HepG2 (cell line): ENCODE data around the gene TCF23. TPM values are rescaled to one million over a fixed set of nuclear protein-coding genes. Genes with fewer than 3 reads are reported as not detected.

Experiments used
- DMAP1 ChIP-seq: IDR thresholded peaks from 2 replicates; pipeline ENCODE4 v1.6.1; 2016
- FOSL2 ChIP-seq: sonication (generic); formaldehyde crosslinking; IDR thresholded peaks from 2 replicates; pipeline ENCODE4 v1.4.0; 2020; ENCODE audit warnings: missing genetic modification reagents
- IKZF1 ChIP-seq: fragments of 450-650 bp; IDR thresholded peaks from 2 replicates; pipeline ENCODE4 v1.7.1; 2016
- MIER2 ChIP-seq: IDR thresholded peaks from 2 replicates; pipeline ENCODE4 v1.6.1; 2016; ENCODE audit warnings: missing biosample characterization, missing genetic modification reagents
- NCOA5 ChIP-seq: sonication (generic); formaldehyde crosslinking; IDR thresholded peaks from 2 replicates; pipeline ENCODE4 v1.4.0; 2020; ENCODE audit warnings: missing genetic modification reagents
- ONECUT2 ChIP-seq: sonication (generic); formaldehyde crosslinking; IDR thresholded peaks from 2 replicates; pipeline ENCODE4 v1.4.0; 2020; ENCODE audit warnings: missing genetic modification reagents
- PHF5A ChIP-seq: IDR thresholded peaks from one replicate; pipeline ENCODE4 v1.6.1; 2018; ENCODE audit warnings: low read depth, missing genetic modification reagents; ENCODE audit not compliant: unreplicated experiment
- RAD21 ChIP-seq: fragments of 450-650 bp; formaldehyde crosslinking; IDR thresholded peaks from 2 replicates; pipeline ENCODE4 v1.5.0; 2020; ENCODE audit warnings: mild to moderate bottlenecking
- RXRA ChIP-seq: sonication (generic); formaldehyde crosslinking; IDR thresholded peaks from 2 replicates; pipeline ENCODE4 v1.5.1; 2020; ENCODE audit warnings: missing genetic modification reagents
- TBX3 ChIP-seq: fragments of 450-650 bp; IDR thresholded peaks from 2 replicates; pipeline ENCODE4 v1.6.1; 2017; ENCODE audit warnings: antibody characterized with exemption, mild to moderate bottlenecking, inconsistent platforms, borderline replicate concordance
- ZNF160 ChIP-seq: sonication (generic); formaldehyde crosslinking; IDR thresholded peaks from 2 replicates; pipeline ENCODE4 v1.8.0; 2022; ENCODE audit warnings: mild to moderate bottlenecking, inconsistent platforms, missing genetic modification reagents
- ZNF331 ChIP-seq: sonication (generic); formaldehyde crosslinking; IDR thresholded peaks from 2 replicates; pipeline ENCODE4 v1.4.0; 2020; ENCODE audit warnings: missing genetic modification reagents
- ZNF790 ChIP-seq: sonication (generic); formaldehyde crosslinking; IDR thresholded peaks from 2 replicates; pipeline ENCODE4 v1.8.0; 2022; ENCODE audit warnings: missing genetic modification reagents, mild to moderate bottlenecking, borderline replicate concordance
- polyA plus RNA-seq, 8 experiments: library from polyadenylated mRNA; depleted of rRNA in 3 of 8; stranded (reverse) in 7 of 8; unstranded in 1 of 8; fragments of >200 nt; fragmentation: Illumina TruSeq in 4 of 8; extraction: Trizol in 4 of 8; gene quantifications; 2 replicates each; pipeline versions ENCODE4 v1.2.1 to v1.2.3, GENCODE V29; 2011 to 2016; ENCODE audit warnings: low read depth in 4 of 8, missing spikeins in 1 of 8, mixed read lengths in 1 of 8; ENCODE audit not compliant: insufficient read depth in 1 of 8
- total RNA-seq, 5 experiments: library from RNA; depleted of rRNA; stranded (reverse); fragments of >200 nt; fragmentation: Illumina TruSeq; extraction: Trizol; gene quantifications; 2 replicates each; pipeline ENCODE4 v1.2.3, GENCODE V29; 2016; ENCODE audit warnings: low read depth in 1 of 5
- TF ChIP-seq, protein P1 (sequence below): sonication (generic); formaldehyde crosslinking; conservative IDR thresholded peaks from 2 replicates; pipeline ENCODE4 v1.4.0; 2020; ENCODE audit warnings: mild to moderate bottlenecking, missing genetic modification reagents, moderate library complexity
- TF ChIP-seq, protein P2 (sequence below): sonication (generic); formaldehyde crosslinking; IDR thresholded peaks from 2 replicates; pipeline ENCODE4 v1.8.0; 2022; ENCODE audit warnings: low read depth, missing genetic modification reagents
- TF ChIP-seq, protein P3 (sequence below): sonication (generic); formaldehyde crosslinking; IDR thresholded peaks from 2 replicates; pipeline ENCODE4; 2020; ENCODE audit warnings: missing genetic modification reagents, mild to moderate bottlenecking, borderline replicate concordance
- TF ChIP-seq, protein P4 (sequence below): IDR thresholded peaks from 2 replicates; pipeline ENCODE4 v1.6.1; 2016; ENCODE audit warnings: mild to moderate bottlenecking
- TF ChIP-seq, protein P5 (sequence below): sonication (generic); formaldehyde crosslinking; IDR thresholded peaks from 2 replicates; pipeline ENCODE4 v1.8.1; 2023; ENCODE audit warnings: mild to moderate bottlenecking, missing genetic modification reagents

Gene TCF23
- total and polyA plus RNA-seq, 2 of the 13 experiments (the other 11 are each of a cell fraction or from before 2014, with no cell fraction given) = 0.02 to 1.4 TPM

DNA sequence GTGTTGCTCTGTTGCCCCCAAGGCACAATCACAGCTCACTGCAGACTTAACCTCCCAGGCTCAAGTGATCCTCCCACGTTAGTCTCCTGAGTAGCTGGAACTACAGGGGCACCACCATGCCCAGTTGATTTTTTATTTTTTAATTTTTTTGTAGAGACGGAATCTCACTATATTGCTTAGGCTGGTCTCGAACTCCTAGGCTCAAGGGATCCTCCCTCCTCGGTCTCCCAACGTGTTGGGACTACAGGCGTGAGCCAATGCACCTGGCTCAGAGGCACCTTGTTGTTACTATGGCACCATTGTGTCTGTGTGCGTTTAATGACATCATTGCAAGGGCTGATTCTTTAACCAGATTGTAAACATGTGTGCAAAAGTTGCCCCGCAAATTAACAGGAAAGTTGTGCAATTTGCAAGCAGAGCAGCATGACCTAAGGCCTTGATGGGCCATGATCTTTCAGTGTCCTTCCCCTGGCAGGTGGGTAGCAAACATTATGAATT is 22.6 kb downstream of the TCF23 start (continued):
- TF ChIP-seq, protein P1, sequence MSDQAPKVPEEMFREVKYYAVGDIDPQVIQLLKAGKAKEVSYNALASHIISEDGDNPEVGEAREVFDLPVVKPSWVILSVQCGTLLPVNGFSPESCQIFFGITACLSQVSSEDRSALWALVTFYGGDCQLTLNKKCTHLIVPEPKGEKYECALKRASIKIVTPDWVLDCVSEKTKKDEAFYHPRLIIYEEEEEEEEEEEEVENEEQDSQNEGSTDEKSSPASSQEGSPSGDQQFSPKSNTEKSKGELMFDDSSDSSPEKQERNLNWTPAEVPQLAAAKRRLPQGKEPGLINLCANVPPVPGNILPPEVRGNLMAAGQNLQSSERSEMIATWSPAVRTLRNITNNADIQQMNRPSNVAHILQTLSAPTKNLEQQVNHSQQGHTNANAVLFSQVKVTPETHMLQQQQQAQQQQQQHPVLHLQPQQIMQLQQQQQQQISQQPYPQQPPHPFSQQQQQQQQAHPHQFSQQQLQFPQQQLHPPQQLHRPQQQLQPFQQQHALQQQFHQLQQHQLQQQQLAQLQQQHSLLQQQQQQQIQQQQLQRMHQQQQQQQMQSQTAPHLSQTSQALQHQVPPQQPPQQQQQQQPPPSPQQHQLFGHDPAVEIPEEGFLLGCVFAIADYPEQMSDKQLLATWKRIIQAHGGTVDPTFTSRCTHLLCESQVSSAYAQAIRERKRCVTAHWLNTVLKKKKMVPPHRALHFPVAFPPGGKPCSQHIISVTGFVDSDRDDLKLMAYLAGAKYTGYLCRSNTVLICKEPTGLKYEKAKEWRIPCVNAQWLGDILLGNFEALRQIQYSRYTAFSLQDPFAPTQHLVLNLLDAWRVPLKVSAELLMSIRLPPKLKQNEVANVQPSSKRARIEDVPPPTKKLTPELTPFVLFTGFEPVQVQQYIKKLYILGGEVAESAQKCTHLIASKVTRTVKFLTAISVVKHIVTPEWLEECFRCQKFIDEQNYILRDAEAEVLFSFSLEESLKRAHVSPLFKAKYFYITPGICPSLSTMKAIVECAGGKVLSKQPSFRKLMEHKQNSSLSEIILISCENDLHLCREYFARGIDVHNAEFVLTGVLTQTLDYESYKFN (CRISPR knock-in tag) = peak; percentile 95
- TF ChIP-seq ZNF160 (CRISPR knock-in tag) (no peak), ZNF790 (CRISPR knock-in tag) (no peak), RAD21 (CRISPR knock-in tag) (0 out of 2 replicates have a peak, but pooled peaks have one; percentile 23), PHF5A (CRISPR knock-in tag) (peak; percentile 91), ONECUT2 (CRISPR knock-in tag) (no peak), TBX3 (peak; percentile 69), IKZF1 (no peak), NCOA5 (CRISPR knock-in tag) (no peak), DMAP1 (CRISPR knock-in tag) (peak; percentile 54; the same call in 1 of the 2 replicates), FOSL2 (peak; percentile 91), RXRA (CRISPR knock-in tag) (peak; percentile 79; the same call in 1 of the 2 replicates), ZNF331 (peak; percentile 91; the same call in 1 of the 2 replicates), MIER2 (CRISPR knock-in tag) (peak; percentile 77; the same call in 1 of the 2 replicates)
- TF ChIP-seq, protein P2, sequence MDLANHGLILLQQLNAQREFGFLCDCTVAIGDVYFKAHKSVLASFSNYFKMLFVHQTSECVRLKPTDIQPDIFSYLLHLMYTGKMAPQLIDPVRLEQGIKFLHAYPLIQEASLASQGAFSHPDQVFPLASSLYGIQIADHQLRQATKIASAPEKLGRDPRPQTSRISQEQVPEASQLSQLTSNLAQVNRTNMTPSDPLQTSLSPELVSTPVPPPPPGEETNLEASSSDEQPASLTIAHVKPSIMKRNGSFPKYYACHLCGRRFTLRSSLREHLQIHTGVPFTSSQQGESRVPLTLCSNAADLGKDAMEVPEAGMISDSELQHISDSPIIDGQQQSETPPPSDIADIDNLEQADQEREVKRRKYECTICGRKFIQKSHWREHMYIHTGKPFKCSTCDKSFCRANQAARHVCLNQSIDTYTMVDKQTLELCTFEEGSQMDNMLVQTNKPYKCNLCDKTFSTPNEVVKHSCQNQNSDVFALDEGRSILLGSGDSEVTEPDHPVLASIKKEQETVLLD (CRISPR knock-in tag) = no peak
- TF ChIP-seq, protein P3, sequence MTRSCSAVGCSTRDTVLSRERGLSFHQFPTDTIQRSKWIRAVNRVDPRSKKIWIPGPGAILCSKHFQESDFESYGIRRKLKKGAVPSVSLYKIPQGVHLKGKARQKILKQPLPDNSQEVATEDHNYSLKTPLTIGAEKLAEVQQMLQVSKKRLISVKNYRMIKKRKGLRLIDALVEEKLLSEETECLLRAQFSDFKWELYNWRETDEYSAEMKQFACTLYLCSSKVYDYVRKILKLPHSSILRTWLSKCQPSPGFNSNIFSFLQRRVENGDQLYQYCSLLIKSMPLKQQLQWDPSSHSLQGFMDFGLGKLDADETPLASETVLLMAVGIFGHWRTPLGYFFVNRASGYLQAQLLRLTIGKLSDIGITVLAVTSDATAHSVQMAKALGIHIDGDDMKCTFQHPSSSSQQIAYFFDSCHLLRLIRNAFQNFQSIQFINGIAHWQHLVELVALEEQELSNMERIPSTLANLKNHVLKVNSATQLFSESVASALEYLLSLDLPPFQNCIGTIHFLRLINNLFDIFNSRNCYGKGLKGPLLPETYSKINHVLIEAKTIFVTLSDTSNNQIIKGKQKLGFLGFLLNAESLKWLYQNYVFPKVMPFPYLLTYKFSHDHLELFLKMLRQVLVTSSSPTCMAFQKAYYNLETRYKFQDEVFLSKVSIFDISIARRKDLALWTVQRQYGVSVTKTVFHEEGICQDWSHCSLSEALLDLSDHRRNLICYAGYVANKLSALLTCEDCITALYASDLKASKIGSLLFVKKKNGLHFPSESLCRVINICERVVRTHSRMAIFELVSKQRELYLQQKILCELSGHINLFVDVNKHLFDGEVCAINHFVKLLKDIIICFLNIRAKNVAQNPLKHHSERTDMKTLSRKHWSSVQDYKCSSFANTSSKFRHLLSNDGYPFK (CRISPR knock-in tag) = no peak
- TF ChIP-seq, protein P4, sequence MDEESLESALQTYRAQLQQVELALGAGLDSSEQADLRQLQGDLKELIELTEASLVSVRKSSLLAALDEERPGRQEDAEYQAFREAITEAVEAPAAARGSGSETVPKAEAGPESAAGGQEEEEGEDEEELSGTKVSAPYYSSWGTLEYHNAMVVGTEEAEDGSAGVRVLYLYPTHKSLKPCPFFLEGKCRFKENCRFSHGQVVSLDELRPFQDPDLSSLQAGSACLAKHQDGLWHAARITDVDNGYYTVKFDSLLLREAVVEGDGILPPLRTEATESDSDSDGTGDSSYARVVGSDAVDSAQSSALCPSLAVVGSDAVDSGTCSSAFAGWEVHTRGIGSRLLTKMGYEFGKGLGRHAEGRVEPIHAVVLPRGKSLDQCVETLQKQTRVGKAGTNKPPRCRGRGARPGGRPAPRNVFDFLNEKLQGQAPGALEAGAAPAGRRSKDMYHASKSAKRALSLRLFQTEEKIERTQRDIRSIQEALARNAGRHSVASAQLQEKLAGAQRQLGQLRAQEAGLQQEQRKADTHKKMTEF (CRISPR knock-in tag) = peak; percentile 97
- TF ChIP-seq, protein P5, sequence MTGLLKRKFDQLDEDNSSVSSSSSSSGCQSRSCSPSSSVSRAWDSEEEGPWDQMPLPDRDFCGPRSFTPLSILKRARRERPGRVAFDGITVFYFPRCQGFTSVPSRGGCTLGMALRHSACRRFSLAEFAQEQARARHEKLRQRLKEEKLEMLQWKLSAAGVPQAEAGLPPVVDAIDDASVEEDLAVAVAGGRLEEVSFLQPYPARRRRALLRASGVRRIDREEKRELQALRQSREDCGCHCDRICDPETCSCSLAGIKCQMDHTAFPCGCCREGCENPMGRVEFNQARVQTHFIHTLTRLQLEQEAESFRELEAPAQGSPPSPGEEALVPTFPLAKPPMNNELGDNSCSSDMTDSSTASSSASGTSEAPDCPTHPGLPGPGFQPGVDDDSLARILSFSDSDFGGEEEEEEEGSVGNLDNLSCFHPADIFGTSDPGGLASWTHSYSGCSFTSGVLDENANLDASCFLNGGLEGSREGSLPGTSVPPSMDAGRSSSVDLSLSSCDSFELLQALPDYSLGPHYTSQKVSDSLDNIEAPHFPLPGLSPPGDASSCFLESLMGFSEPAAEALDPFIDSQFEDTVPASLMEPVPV (CRISPR knock-in tag) = peak; percentile 60; the same call in 1 of the 2 replicates
